Peyer's patch (tissue), 4 donors: ENCODE data around the gene YARS1. TPM values are rescaled to one million over a fixed set of nuclear protein-coding genes. Genes with fewer than 3 reads are reported as not detected.

ENCODE experiments used
- DNase-seq, 3 donors: peaks; one replicate each; pipeline ENCODE4 v3.0.0-alpha.2; 2017 to 2019
- H3K27ac ChIP-seq, 4 donors: fragments of 200-600 bp; sonication (generic); one replicate each; pipeline ENCODE4 v1.5.1; 2016 to 2019
- H3K27me3 ChIP-seq, 2 donors: fragments of 200-600 bp; sonication (generic); one replicate each; pipeline ENCODE4 v1.5.1; 2019
- H3K36me3 ChIP-seq, 3 donors: fragments of 200-600 bp; sonication (generic); one replicate each; pipeline ENCODE4 v1.5.1; 2016 to 2019
- H3K4me1 ChIP-seq, 4 donors: fragments of 200-600 bp; sonication (generic); one replicate each; pipeline ENCODE4 v1.5.1; 2016 to 2019
- H3K4me3 ChIP-seq, 4 donors: fragments of 200-600 bp; sonication (generic); 1 replicate in 3 of 4; 2 replicates in 1 of 4; pipeline ENCODE4 v1.5.1; 2016 to 2019; ENCODE audit warnings: mild to moderate bottlenecking in 1 of 4
- H3K9me3 ChIP-seq, 4 donors: fragments of 200-600 bp; sonication (generic); one replicate each; pipeline ENCODE4 v1.5.1; 2016 to 2019; ENCODE audit warnings: mild to moderate bottlenecking in 1 of 4
- CTCF ChIP-seq, 6 experiments: fragments of 450-650 bp in 4 of 6; fragments of 200-600 bp in 2 of 6; sonication (generic) in 1 of 6; IDR thresholded peaks; one replicate each; pipeline ENCODE4 v1.5.1; 2017 to 2019; ENCODE audit warnings: antibody characterized with exemption in 6 of 6, mild to moderate bottlenecking in 3 of 6, moderate library complexity in 1 of 6
- POLR2A ChIP-seq, 2 donors: fragments of 450-650 bp; IDR thresholded peaks; one replicate each; pipeline ENCODE4 v1.5.1; 2017; ENCODE audit warnings: antibody characterized with exemption in 2 of 2, mild to moderate bottlenecking in 2 of 2, moderate library complexity in 2 of 2
- total RNA-seq, 4 donors: library from RNA; depleted of rRNA; stranded (reverse); fragments of >200 nt; gene quantifications; one replicate each; pipeline ENCODE4 v1.1.0, GENCODE V29; 2016

The YARS1 gene
- total RNA-seq, 4 donors from 2014 or later: 29.6 to 93.3 (median 50.4) TPM

GRCh38 chr1:32770741-32771548 is 46.2 kb downstream of the YARS1 start:
- no peaks in the 10 kb centered on the region for H3K27me3 ChIP-seq
- H3K27ac ChIP-seq: no peak overlapping the region
- TF ChIP-seq CTCF (IDR thresholded peaks at IDR 0.05) (no peak), POLR2A (IDR thresholded peaks at IDR 0.05) (no peak)
- H3K4me1 ChIP-seq: peaks cover 0 to 15% (median 0%) of the 10 kb centered on the region in 4 donors
- H3K4me3 ChIP-seq: no peak overlapping the region
- H3K9me3 ChIP-seq: no peaks in the 10 kb centered on the region
- no peak for DNase-seq
- peaks cover 0 to 54% (median 0%) of the 10 kb centered on the region in 3 donors for H3K36me3 ChIP-seq

- Histone ChIP-seq H3K27me3 (no peaks in the 10 kb centered on the region), H3K4me1 (peaks cover 0 to 22% (median 0%) of the 10 kb centered on the region in 4 donors), H3K36me3 (peaks cover 0 to 51% (median 0%) of the 10 kb centered on the region in 3 donors), H3K27ac (no peak overlapping the region), H3K4me3 (no peak overlapping the region), H3K9me3 (no peaks in the 10 kb centered on the region)
- no peak for DNase-seq
- no peak for TF ChIP-seq CTCF (IDR thresholded peaks at IDR 0.05)
- TF ChIP-seq POLR2A (IDR thresholded peaks at IDR 0.05): no peak
These were observed 46.9 kb downstream of the YARS1 start for GRCh38 chr1:32770221-32770731.

- H3K27me3 ChIP-seq: no peaks in the 10 kb centered on the region
- peaks cover 0 to 24% (median 0%) of the 10 kb centered on the region in 4 donors for H3K4me1 ChIP-seq
- peaks cover 0 to 49% (median 0%) of the 10 kb centered on the region in 3 donors for H3K36me3 ChIP-seq
- no peak for DNase-seq
- H3K9me3 ChIP-seq: no peaks in the 10 kb centered on the region
- TF ChIP-seq CTCF (IDR thresholded peaks at IDR 0.05) (no peak), POLR2A (IDR thresholded peaks at IDR 0.05) (no peak)
- no peak overlapping the region for H3K27ac ChIP-seq
- H3K4me3 ChIP-seq: no peak overlapping the region
These were observed 47.5 kb downstream of the YARS1 start for GRCh38 chr1:32769524-32770220.

GRCh38 chr1:32768110-32768850 is 48.9 kb downstream of the YARS1 start:
- H3K4me1 ChIP-seq: peaks cover 0 to 24% (median 0%) of the 10 kb centered on the region in 4 donors
- no peaks in the 10 kb centered on the region for H3K9me3 ChIP-seq
- H3K27ac ChIP-seq: peak overlapping the region in 1 of 4 donors; percentile 23
- H3K27me3 ChIP-seq: no peaks in the 10 kb centered on the region
- TF ChIP-seq POLR2A (IDR thresholded peaks at IDR 0.05): no peak
- TF ChIP-seq CTCF (IDR thresholded peaks at IDR 0.05): no peak
- H3K36me3 ChIP-seq: peaks cover 0 to 46% (median 0%) of the 10 kb centered on the region in 3 donors
- DNase-seq: no peak
- no peak overlapping the region for H3K4me3 ChIP-seq

GRCh38 chr1:32767641-32768040 is 49.5 kb downstream of the YARS1 start:
- Histone ChIP-seq H3K27me3 (no peaks in the 10 kb centered on the region), H3K4me1 (peaks cover 0 to 25% (median 0%) of the 10 kb centered on the region in 4 donors), H3K36me3 (peaks cover 0 to 44% (median 0%) of the 10 kb centered on the region in 3 donors), H3K9me3 (no peaks in the 10 kb centered on the region), H3K4me3 (no peak overlapping the region), H3K27ac (peak overlapping the region in 1 of 4 donors; percentile 20)
- no peak for TF ChIP-seq CTCF (IDR thresholded peaks at IDR 0.05)
- no peak for TF ChIP-seq POLR2A (IDR thresholded peaks at IDR 0.05)
- DNase-seq: no peak
